ENCODE results near the gene GSTT2. TPM values are rescaled to one million over a fixed set of nuclear protein-coding genes. Genes with fewer than 3 reads are reported as not detected.

The GSTT2 gene
- total RNA-seq = not detected in 2 replicates

GRCh38 chr22:23979557-23980240, at the start of gene GSTT2:
Gene GSTT2 (plus strand): TSS chr22:23980134.

GRCh38 chr22:23961084-23961771, 18.7 kb upstream of the GSTT2 start, which contains the start of gene GSTT2B:
Gene GSTT2B (minus strand): TSS chr22:23961195. CDS start chr22:23961131, 64 bp downstream.

GRCh38 chr22:23966568-23966967, 13.4 kb upstream of the GSTT2 start, which contains the start of gene DDTL:
Gene DDTL (plus strand): TSS chr22:23966888. CDS start chr22:23966915, 27 bp downstream.

GRCh38 chr22:23974345-23974744, 5.6 kb upstream of the GSTT2 start, which contains the start of gene DDT:
Gene DDT (minus strand): TSS chr22:23974441. CDS start chr22:23974414, 27 bp downstream.

GRCh38 chr22:24005201-24005600, 25.3 kb downstream of the GSTT2 start, which contains the start of gene GSTT4:
Gene GSTT4 (minus strand): TSS chr22:24005453. CDS start chr22:24005356, 97 bp downstream.

Other genes starting within 250 kb of the GSTT2 start
- 1.7 and 2.9 TPM in 2 replicates for gene ZNF70, start 229.0 kb upstream of the GSTT2 start, total RNA-seq
- not detected in 2 replicates for gene VPREB3, start 225.7 kb upstream of the GSTT2 start, total RNA-seq
- not detected in 2 replicates for gene C22orf15, start 217.1 kb upstream of the GSTT2 start, total RNA-seq
- gene CHCHD10, start 212.2 kb upstream of the GSTT2 start, total RNA-seq = 10.6 and 29.6 TPM in 2 replicates
- 0.34 and 0.93 TPM in 2 replicates for gene MMP11, start 207.3 kb upstream of the GSTT2 start, total RNA-seq
- gene SMARCB1, start 193.2 kb upstream of the GSTT2 start, total RNA-seq = 30.4 and 39.5 TPM in 2 replicates
- under 0.01 and 0.07 TPM in 2 replicates for gene DERL3, start 141.1 kb upstream of the GSTT2 start, total RNA-seq
- 6.2 and 10.0 TPM in 2 replicates for gene SLC2A11, start 122.3 kb upstream of the GSTT2 start, total RNA-seq
- gene MIF, start 85.8 kb upstream of the GSTT2 start, total RNA-seq = 210 and 212 TPM in 2 replicates
- gene GSTT2B, start 18.9 kb upstream of the GSTT2 start, total RNA-seq = 0.21 and 0.34 TPM in 2 replicates
- 0.28 and 1.7 TPM in 2 replicates for gene DDTL, start 13.2 kb upstream of the GSTT2 start, total RNA-seq
- 53.7 and 68.4 TPM in 2 replicates for gene DDT, start 5.7 kb upstream of the GSTT2 start, total RNA-seq
- not detected in 2 replicates for gene GSTT4, start 25.3 kb downstream of the GSTT2 start, total RNA-seq
- 21.2 and 54.3 TPM in 2 replicates for gene CABIN1, start 31.2 kb downstream of the GSTT2 start, total RNA-seq
- under 0.01 and 0.36 TPM in 2 replicates for gene SUSD2, start 201.4 kb downstream of the GSTT2 start, total RNA-seq

All from nasal cavity respiratory epithelium epithelial cell of viscerocranial mucosa (primary cell).